ENCODE data around the gene EPB41L2.

The EPB41L2 gene

DNA sequence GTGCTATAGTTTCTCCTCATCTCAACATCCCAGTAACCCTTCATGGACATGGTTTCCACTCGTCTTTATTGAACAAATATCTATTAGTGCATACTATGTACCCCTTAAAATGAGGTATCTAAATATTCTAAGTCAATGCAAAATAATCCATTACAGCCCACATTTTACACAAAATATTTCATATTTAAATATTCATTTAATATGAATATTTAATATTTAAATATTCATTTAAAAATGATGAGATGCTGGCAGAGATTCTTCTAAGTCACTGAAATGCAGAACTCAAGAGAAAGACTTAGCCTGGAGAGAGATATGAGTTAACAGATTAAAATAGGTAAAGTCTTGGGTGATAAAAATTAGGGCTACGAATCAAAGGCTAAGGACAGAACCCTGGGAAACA, 17.9 kb downstream of the EPB41L2 start:
- TF ChIP-seq, protein P1, sequence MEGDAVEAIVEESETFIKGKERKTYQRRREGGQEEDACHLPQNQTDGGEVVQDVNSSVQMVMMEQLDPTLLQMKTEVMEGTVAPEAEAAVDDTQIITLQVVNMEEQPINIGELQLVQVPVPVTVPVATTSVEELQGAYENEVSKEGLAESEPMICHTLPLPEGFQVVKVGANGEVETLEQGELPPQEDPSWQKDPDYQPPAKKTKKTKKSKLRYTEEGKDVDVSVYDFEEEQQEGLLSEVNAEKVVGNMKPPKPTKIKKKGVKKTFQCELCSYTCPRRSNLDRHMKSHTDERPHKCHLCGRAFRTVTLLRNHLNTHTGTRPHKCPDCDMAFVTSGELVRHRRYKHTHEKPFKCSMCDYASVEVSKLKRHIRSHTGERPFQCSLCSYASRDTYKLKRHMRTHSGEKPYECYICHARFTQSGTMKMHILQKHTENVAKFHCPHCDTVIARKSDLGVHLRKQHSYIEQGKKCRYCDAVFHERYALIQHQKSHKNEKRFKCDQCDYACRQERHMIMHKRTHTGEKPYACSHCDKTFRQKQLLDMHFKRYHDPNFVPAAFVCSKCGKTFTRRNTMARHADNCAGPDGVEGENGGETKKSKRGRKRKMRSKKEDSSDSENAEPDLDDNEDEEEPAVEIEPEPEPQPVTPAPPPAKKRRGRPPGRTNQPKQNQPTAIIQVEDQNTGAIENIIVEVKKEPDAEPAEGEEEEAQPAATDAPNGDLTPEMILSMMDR (IDR thresholded peaks at IDR 0.05; ENCODE audit: low read depth, low read length), result no peak
- Histone ChIP-seq H3K4me1 (no peaks in the 10 kb centered on the region), H3K27me3 (no peaks in the 10 kb centered on the region), H3K9me3 (no peaks in the 10 kb centered on the region), H3K4me3 (ENCODE audit: low read depth, low read length) (no peak overlapping the region), H3K36me3 (no peaks in the 10 kb centered on the region)
- DNase-seq, result no peak

DNA sequence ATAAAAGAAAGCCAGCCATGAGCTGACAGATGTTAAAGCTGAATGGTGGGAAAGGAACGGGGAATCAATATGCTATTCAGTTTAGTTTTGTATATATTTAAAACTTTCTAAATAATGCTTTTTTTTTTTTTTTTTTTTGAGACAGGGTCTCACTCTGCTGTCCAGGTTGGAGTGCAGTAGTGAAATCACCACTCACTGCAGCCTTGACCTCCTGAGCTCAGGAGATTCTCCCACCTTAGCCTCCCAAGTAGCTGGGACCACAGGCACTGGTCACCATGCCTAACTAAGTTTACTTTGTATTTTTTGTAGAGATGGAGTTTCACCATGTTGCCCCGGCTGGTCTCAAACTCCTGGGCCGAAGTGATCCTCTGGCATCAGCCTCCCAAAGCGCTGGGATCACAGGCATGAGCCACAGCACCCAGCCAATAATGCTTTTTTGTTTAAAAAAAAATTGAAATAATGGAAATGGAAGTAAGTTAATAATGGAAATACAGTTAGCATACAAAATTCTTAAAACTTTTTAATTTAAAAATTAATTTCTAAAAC, 19.1 kb downstream of the EPB41L2 start:
- H3K36me3 ChIP-seq, result no peaks in the 10 kb centered on the region
- H3K4me3 ChIP-seq (ENCODE audit: low read depth, low read length), result no peak overlapping the region
- H3K27me3 ChIP-seq, result no peaks in the 10 kb centered on the region
- no peaks in the 10 kb centered on the region for H3K9me3 ChIP-seq
- H3K4me1 ChIP-seq, result no peaks in the 10 kb centered on the region
- no peak for DNase-seq
- TF ChIP-seq, protein P1 (IDR thresholded peaks at IDR 0.05; ENCODE audit: low read depth, low read length), result no peak

DNA sequence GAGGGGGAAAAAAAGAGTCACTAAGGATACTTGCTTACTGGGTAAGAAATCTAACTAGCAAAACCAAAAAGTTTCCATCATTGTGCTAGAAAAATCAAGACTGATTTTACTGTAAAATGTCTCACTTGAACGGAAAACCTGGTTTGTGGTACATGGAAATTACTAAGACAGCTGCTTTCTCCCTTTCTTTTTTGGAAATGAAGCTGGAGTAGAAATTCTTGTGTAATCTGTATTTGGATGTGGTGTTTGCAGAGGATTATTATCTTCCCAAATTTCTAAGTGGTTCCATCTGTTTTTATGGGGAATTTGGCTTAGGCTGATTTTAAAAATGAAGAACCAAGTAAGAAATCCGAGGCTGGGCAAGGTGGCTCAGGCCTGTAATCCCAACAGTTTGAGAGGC, 20.4 kb downstream of the EPB41L2 start:
- Histone ChIP-seq H3K4me3 (ENCODE audit: low read depth, low read length) (no peak overlapping the region), H3K27me3 (no peaks in the 10 kb centered on the region), H3K9me3 (no peaks in the 10 kb centered on the region), H3K36me3 (no peaks in the 10 kb centered on the region), H3K4me1 (no peaks in the 10 kb centered on the region)
- TF ChIP-seq, protein P1 (IDR thresholded peaks at IDR 0.05; ENCODE audit: low read depth, low read length), result no peak
- DNase-seq, result no peak

DNA sequence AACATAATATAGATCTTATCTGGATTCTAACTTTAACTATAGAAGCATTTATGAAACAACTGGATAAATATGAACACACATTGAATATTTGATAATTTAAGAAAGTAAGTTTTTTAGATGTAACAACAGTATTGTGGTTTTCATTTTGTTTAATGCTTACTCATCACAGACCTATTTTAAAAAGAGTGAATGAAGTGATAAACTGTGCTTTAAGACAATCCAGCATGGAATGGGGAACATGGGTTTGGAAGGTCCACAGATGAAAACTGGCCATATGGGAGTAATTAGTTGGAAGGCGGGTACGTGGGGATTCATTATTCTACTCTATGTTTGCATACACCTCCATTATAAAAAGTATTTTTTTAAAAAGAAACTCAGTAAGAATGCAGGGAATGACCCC, 21.2 kb downstream of the EPB41L2 start:
- Histone ChIP-seq H3K36me3 (no peaks in the 10 kb centered on the region), H3K4me3 (ENCODE audit: low read depth, low read length) (no peak overlapping the region), H3K9me3 (no peaks in the 10 kb centered on the region), H3K4me1 (no peaks in the 10 kb centered on the region), H3K27me3 (no peaks in the 10 kb centered on the region)
- TF ChIP-seq, protein P1 (IDR thresholded peaks at IDR 0.05; ENCODE audit: low read depth, low read length), result no peak
- DNase-seq, result no peak

DNA sequence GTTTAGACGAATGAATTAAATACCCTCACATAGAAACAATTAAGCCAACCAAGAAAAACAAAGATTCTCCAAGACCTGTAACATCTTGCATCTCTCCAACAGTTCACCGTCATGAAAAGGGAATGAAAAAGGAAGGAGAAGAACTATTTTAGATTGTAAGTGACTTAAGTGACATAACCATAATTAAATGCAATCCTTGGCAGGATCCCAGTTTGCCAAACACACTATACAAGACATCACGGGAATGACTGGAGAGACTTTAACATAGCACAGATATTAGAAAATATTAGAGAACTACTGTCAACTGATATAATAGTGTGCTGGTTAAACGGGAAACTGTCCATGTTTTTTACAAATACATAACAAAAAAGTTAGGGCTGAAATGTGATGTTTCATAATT, 22.2 kb downstream of the EPB41L2 start:
- TF ChIP-seq, protein P1 (IDR thresholded peaks at IDR 0.05; ENCODE audit: low read depth, low read length), result no peak
- Histone ChIP-seq H3K27me3 (no peaks in the 10 kb centered on the region), H3K36me3 (no peaks in the 10 kb centered on the region), H3K9me3 (no peaks in the 10 kb centered on the region), H3K4me1 (no peaks in the 10 kb centered on the region), H3K4me3 (ENCODE audit: low read depth, low read length) (no peak overlapping the region)
- DNase-seq, result no peak

DNA sequence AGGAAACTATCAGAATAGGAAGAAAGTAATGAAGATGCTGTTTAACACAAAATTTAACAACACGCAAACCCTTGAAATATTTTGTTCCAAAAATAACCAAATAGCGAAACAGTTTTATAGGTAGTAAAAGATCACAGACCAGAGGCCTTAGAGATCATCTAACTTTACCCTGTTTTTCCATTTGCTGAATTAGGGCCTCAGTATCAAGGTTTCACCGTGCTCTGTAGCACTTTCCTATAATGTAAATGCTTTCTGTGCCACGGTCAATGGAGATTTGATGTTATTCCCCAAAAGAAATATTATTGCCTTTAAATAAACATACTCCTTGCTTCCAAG, 23.7 kb downstream of the EPB41L2 start:
- Histone ChIP-seq H3K36me3 (no peaks in the 10 kb centered on the region), H3K4me3 (ENCODE audit: low read depth, low read length) (no peak overlapping the region), H3K27me3 (no peaks in the 10 kb centered on the region), H3K9me3 (no peaks in the 10 kb centered on the region), H3K4me1 (no peaks in the 10 kb centered on the region)
- TF ChIP-seq, protein P1 (IDR thresholded peaks at IDR 0.05; ENCODE audit: low read depth, low read length), result no peak
- DNase-seq, result no peak

All from BE2C (cell line).